Fibroblast of skin of right quadriceps (primary cell): ENCODE measurements around the gene GPR137B.
"Not testable (repeated sequence)": the region's sequence is repeated elsewhere in the genome, so short reads cannot be mapped to it uniquely, and the experiment has no call there.

Experiments
- DNase-seq: peaks from one replicate; pipeline ENCODE4 v3.0.0-alpha.2; 2013

GPR137B gene

GRCh38 chr1:236161755-236162154, 19.4 kb downstream of the GPR137B start:
- not testable (repeated sequence) for DNase-seq

- no peak for DNase-seq
Observed at GRCh38 chr1:236163463-236164153, 21.3 kb downstream of the GPR137B start.

- DNase-seq = no peak
Observed at GRCh38 chr1:236164273-236164672, 21.9 kb downstream of the GPR137B start.

GRCh38 chr1:236165238-236165981, 23.1 kb downstream of the GPR137B start:
- DNase-seq = no peak

- no peak for DNase-seq
Observed at GRCh38 chr1:236166041-236166440, 23.7 kb downstream of the GPR137B start.

GRCh38 chr1:236167154-236167553, 24.8 kb downstream of the GPR137B start:
- DNase-seq = no peak

- no peak for DNase-seq
Observed at GRCh38 chr1:236167578-236167977, 25.2 kb downstream of the GPR137B start.

- DNase-seq = no peak
Observed at GRCh38 chr1:236168716-236169429, 26.5 kb downstream of the GPR137B start.

GRCh38 chr1:236172041-236172579, 29.8 kb downstream of the GPR137B start:
- DNase-seq = peak; percentile 59

- no peak for DNase-seq
Observed at GRCh38 chr1:236173174-236173767, 30.9 kb downstream of the GPR137B start.

GRCh38 chr1:236175642-236176336, 33.5 kb downstream of the GPR137B start:
- no peak for DNase-seq

GRCh38 chr1:236176337-236177336, 34.3 kb downstream of the GPR137B start:
- no peak for DNase-seq

- no peak for DNase-seq
Observed at GRCh38 chr1:236179634-236180033, 37.3 kb downstream of the GPR137B start.

GRCh38 chr1:236181059-236181458, 38.7 kb downstream of the GPR137B start:
- DNase-seq = peak; percentile 21

- DNase-seq = no peak
Observed at GRCh38 chr1:236185687-236186086, 43.3 kb downstream of the GPR137B start.

- not testable (repeated sequence) for DNase-seq
Observed at GRCh38 chr1:236186471-236186870, 44.1 kb downstream of the GPR137B start.

GRCh38 chr1:236188084-236188483, 45.7 kb downstream of the GPR137B start:
- DNase-seq = not testable (repeated sequence)

- DNase-seq = no peak
Observed at GRCh38 chr1:236193184-236193583, 50.8 kb downstream of the GPR137B start.

GRCh38 chr1:236200925-236201324, 58.6 kb downstream of the GPR137B start:
- DNase-seq = no peak

GRCh38 chr1:236201786-236202185, 59.4 kb downstream of the GPR137B start:
- no peak for DNase-seq

GRCh38 chr1:236204039-236204438, 61.7 kb downstream of the GPR137B start:
- peak; percentile 13 for DNase-seq
